ENCODE measurements around the gene KPNA4.
"Not testable (repeated sequence)": the region's sequence is repeated elsewhere in the genome, so short reads cannot be mapped to it uniquely, and the experiment has no call there.

Gene KPNA4

GRCh38 chr3:160482796-160483195 lies 82.6 kb downstream of the KPNA4 start:
- DNase-seq = no peak

- no peak for DNase-seq
Observed at GRCh38 chr3:160481856-160482255, 83.5 kb downstream of the KPNA4 start.

- DNase-seq = no peak
Observed at GRCh38 chr3:160480931-160481330, 84.4 kb downstream of the KPNA4 start.

GRCh38 chr3:160479376-160479775 lies 86.0 kb downstream of the KPNA4 start:
- DNase-seq = no peak

GRCh38 chr3:160478338-160478737 lies 87.0 kb downstream of the KPNA4 start:
- no peak for DNase-seq

GRCh38 chr3:160477750-160478149 lies 87.6 kb downstream of the KPNA4 start:
- DNase-seq = no peak

- no peak for DNase-seq
Observed at GRCh38 chr3:160475884-160476283, 89.5 kb downstream of the KPNA4 start.

- DNase-seq = no peak
Observed at GRCh38 chr3:160475153-160475552, 90.2 kb downstream of the KPNA4 start.

GRCh38 chr3:160474416-160474838 lies 90.9 kb downstream of the KPNA4 start:
- DNase-seq = no peak

- DNase-seq = no peak
Observed at GRCh38 chr3:160473978-160474377, 91.4 kb downstream of the KPNA4 start.

- no peak for DNase-seq
Observed at GRCh38 chr3:160473221-160473620, 92.2 kb downstream of the KPNA4 start.

GRCh38 chr3:160472344-160472743 lies 93.0 kb downstream of the KPNA4 start:
- no peak for DNase-seq

- DNase-seq = no peak
Observed at GRCh38 chr3:160471892-160472291, 93.5 kb downstream of the KPNA4 start.

GRCh38 chr3:160470181-160470580 lies 95.2 kb downstream of the KPNA4 start:
- DNase-seq = no peak

- DNase-seq = no peak
Observed at GRCh38 chr3:160464971-160465370, 100.4 kb downstream of the KPNA4 start.

GRCh38 chr3:160464321-160464720 lies 101.0 kb downstream of the KPNA4 start:
- DNase-seq = no peak

- no peak for DNase-seq
Observed at GRCh38 chr3:160460033-160460432, 105.3 kb downstream of the KPNA4 start.

- DNase-seq = no peak
Observed at GRCh38 chr3:160459450-160459970, 105.9 kb downstream of the KPNA4 start.

- DNase-seq = no peak
Observed at GRCh38 chr3:160458151-160458550, 107.2 kb downstream of the KPNA4 start.

- DNase-seq = no peak
Observed at GRCh38 chr3:160455846-160456245, 109.5 kb downstream of the KPNA4 start.

- no peak for DNase-seq
Observed at GRCh38 chr3:160454995-160455394, 110.4 kb downstream of the KPNA4 start.

GRCh38 chr3:160452251-160452650 lies 113.1 kb downstream of the KPNA4 start:
- DNase-seq = not testable (repeated sequence)

- no peak for DNase-seq
Observed at GRCh38 chr3:160451602-160452001, 113.8 kb downstream of the KPNA4 start.

GRCh38 chr3:160450846-160451245 lies 114.5 kb downstream of the KPNA4 start:
- DNase-seq = no peak
